ENCODE data around the gene MOV10L1.

Gene MOV10L1

GRCh38 chr22:50059881-50060262 is 29.9 kb upstream of the MOV10L1 start:
- no peak for DNase-seq

GRCh38 chr22:50060441-50061140 is 29.2 kb upstream of the MOV10L1 start:
- DNase-seq = no peak

- DNase-seq = no peak
Measured at GRCh38 chr22:50061141-50061823, 28.5 kb upstream of the MOV10L1 start.

- no peak for DNase-seq
Measured at GRCh38 chr22:50061824-50062355, 27.9 kb upstream of the MOV10L1 start.

GRCh38 chr22:50062509-50063135 is 27.2 kb upstream of the MOV10L1 start:
- no peak for DNase-seq

- DNase-seq = no peak
Measured at GRCh38 chr22:50063589-50064393, 26.0 kb upstream of the MOV10L1 start.

- DNase-seq = no peak
Measured at GRCh38 chr22:50064453-50064852, 25.4 kb upstream of the MOV10L1 start.

- no peak for DNase-seq
Measured at GRCh38 chr22:50067244-50067643, 22.6 kb upstream of the MOV10L1 start.

GRCh38 chr22:50068096-50068495 is 21.7 kb upstream of the MOV10L1 start:
- no peak for DNase-seq

GRCh38 chr22:50070366-50070765 is 19.4 kb upstream of the MOV10L1 start:
- no peak for DNase-seq

GRCh38 chr22:50071432-50072166 is 18.2 kb upstream of the MOV10L1 start:
- no peak for DNase-seq

- DNase-seq = no peak
Measured at GRCh38 chr22:50072167-50072555, 17.6 kb upstream of the MOV10L1 start.

GRCh38 chr22:50072714-50073538 is 16.9 kb upstream of the MOV10L1 start:
- DNase-seq = no peak

GRCh38 chr22:50074056-50074455 is 15.8 kb upstream of the MOV10L1 start:
- DNase-seq = no peak

GRCh38 chr22:50074551-50075530 is 15.0 kb upstream of the MOV10L1 start:
- no peak for DNase-seq

GRCh38 chr22:50076646-50077535 is 12.9 kb upstream of the MOV10L1 start:
- DNase-seq = no peak

- DNase-seq = no peak
Measured at GRCh38 chr22:50078246-50078645, 11.6 kb upstream of the MOV10L1 start.

GRCh38 chr22:50078761-50079160 is 11.0 kb upstream of the MOV10L1 start:
- DNase-seq = no peak

- DNase-seq = no peak
Measured at GRCh38 chr22:50080077-50080465, 9.7 kb upstream of the MOV10L1 start.

Data from bone marrow (tissue), 2 donors.